HL-60/S4 treated with phorbol 12-myristate 13-acetate at 8.2 ng/mL for 4 days and 3 days (cell line): Measurements from ENCODE around the gene HNRNPCL1.
"Not testable (repeated sequence)": the region's sequence is repeated elsewhere in the genome, so short reads cannot be mapped to it uniquely, and the experiment has no call there.

ENCODE experiments used
- in situ Hi-C: fragments of 300-500 bp; cut with MboI; formaldehyde crosslinking; loops from 2 replicates; pipeline ENCODE4 v1.15.0; 2022; ENCODE audit warnings: low sequenced_read_pairs

HNRNPCL1 gene

GRCh38 chr1:12848620-12849019 lies at the start of gene HNRNPCL1:
Gene HNRNPCL1 (minus strand): TSS chr1:12848720. CDS start chr1:12848289, 431 bp downstream.
- in situ Hi-C loops, result not testable (repeated sequence)

GRCh38 chr1:12898170-12898569 lies 49.6 kb upstream of the HNRNPCL1 start, which contains the start of gene PRAMEF10:
Gene PRAMEF10 (minus strand): TSS chr1:12898270. CDS start chr1:12895847, 2,423 bp downstream.
- in situ Hi-C loops, result not testable (repeated sequence)

- in situ Hi-C loops, result not testable (repeated sequence)
These were observed 37.6 kb upstream of the HNRNPCL1 start, which contains the start of gene PRAMEF4 for GRCh38 chr1:12886101-12886500. Gene PRAMEF4 (minus strand): TSS chr1:12886201. CDS start chr1:12883394, 2,807 bp downstream.

- in situ Hi-C loops, result not testable (repeated sequence)
These were observed 29.9 kb upstream of the HNRNPCL1 start for GRCh38 chr1:12878453-12878852.

- in situ Hi-C loops, result not testable (repeated sequence)
These were observed 14.8 kb upstream of the HNRNPCL1 start for GRCh38 chr1:12863131-12863880.

- in situ Hi-C loops, result not testable (repeated sequence)
These were observed 8.3 kb upstream of the HNRNPCL1 start, which contains the start of gene PRAMEF2 for GRCh38 chr1:12856786-12857185. Gene PRAMEF2 (plus strand): TSS chr1:12857086. CDS start chr1:12859010, 1,924 bp downstream.

- in situ Hi-C loops, result no loop called here
These were observed 3.3 kb upstream of the HNRNPCL1 start for GRCh38 chr1:12851779-12852178.

GRCh38 chr1:12833251-12833650 lies 15.3 kb downstream of the HNRNPCL1 start:
- in situ Hi-C loops, result not testable (repeated sequence)

GRCh38 chr1:12831310-12831709 lies 17.2 kb downstream of the HNRNPCL1 start, which contains the start of gene PRAMEF11:
Gene PRAMEF11 (minus strand): TSS chr1:12831410. CDS start chr1:12828789, 2,621 bp downstream.
- in situ Hi-C loops, result not testable (repeated sequence)

GRCh38 chr1:12819061-12819460 lies 29.5 kb downstream of the HNRNPCL1 start:
- in situ Hi-C loops, result not testable (repeated sequence)

GRCh38 chr1:12811409-12811784 lies 37.1 kb downstream of the HNRNPCL1 start:
- in situ Hi-C loops, result no loop called here

- in situ Hi-C loops, result no loop called here
These were observed 37.7 kb downstream of the HNRNPCL1 start for GRCh38 chr1:12810691-12811408.

- in situ Hi-C loops, result no loop called here
These were observed 38.6 kb downstream of the HNRNPCL1 start for GRCh38 chr1:12809933-12810332.

- in situ Hi-C loops, result no loop called here
These were observed 48.8 kb downstream of the HNRNPCL1 start for GRCh38 chr1:12799730-12800129.

GRCh38 chr1:12798911-12799310 lies 49.6 kb downstream of the HNRNPCL1 start:
- in situ Hi-C loops, result no loop called here
